ENCODE data around the gene DHX16.
A peak's percentile ranks its signal among the peaks of the same experiment; 100 is the strongest.
"Not testable (repeated sequence)": the region's sequence is repeated elsewhere in the genome, so short reads cannot be mapped to it uniquely, and the experiment has no call there.

Gene DHX16

GRCh38 chr6:30678964-30679726, 6.3 kb upstream of the DHX16 start:
- peak; percentile 91 for DNase-seq

GRCh38 chr6:30676660-30677285, 4.0 kb upstream of the DHX16 start:
- DNase-seq = no peak

- DNase-seq = no peak
Observed at GRCh38 chr6:30670760-30671527, 1.9 kb downstream of the DHX16 start.

GRCh38 chr6:30666300-30666699, 6.5 kb downstream of the DHX16 start:
- DNase-seq = not testable (repeated sequence)

GRCh38 chr6:30664994-30665767, 7.6 kb downstream of the DHX16 start:
- no peak for DNase-seq

GRCh38 chr6:30657922-30658321, 14.9 kb downstream of the DHX16 start:
- DNase-seq = not testable (repeated sequence)

- no peak for DNase-seq
Observed at GRCh38 chr6:30657454-30657853, 15.4 kb downstream of the DHX16 start.

GRCh38 chr6:30656513-30656912, 16.3 kb downstream of the DHX16 start:
- DNase-seq = no peak

- DNase-seq = no peak
Observed at GRCh38 chr6:30655743-30656094, 17.1 kb downstream of the DHX16 start.

- no peak for DNase-seq
Observed at GRCh38 chr6:30654798-30655742, 17.7 kb downstream of the DHX16 start.

- DNase-seq = no peak
Observed at GRCh38 chr6:30651143-30651542, 21.7 kb downstream of the DHX16 start.

- DNase-seq = peak; percentile 72
Observed at GRCh38 chr6:30647242-30648116, 25.3 kb downstream of the DHX16 start.

GRCh38 chr6:30646450-30647241, 26.2 kb downstream of the DHX16 start, which contains the start of gene C6orf136:
TSS of gene C6orf136 (plus strand) at chr6:30647133. CDS start at chr6:30647232, 99 bp downstream.
- peak; percentile 92 for DNase-seq

GRCh38 chr6:30645989-30646388, 26.8 kb downstream of the DHX16 start:
- no peak for DNase-seq

GRCh38 chr6:30644769-30645168, 28.0 kb downstream of the DHX16 start:
- DNase-seq = no peak

- no peak for DNase-seq
Observed at GRCh38 chr6:30643656-30644055, 29.1 kb downstream of the DHX16 start.

- DNase-seq = no peak
Observed at GRCh38 chr6:30641048-30641447, 31.8 kb downstream of the DHX16 start.

GRCh38 chr6:30640481-30640880, 32.3 kb downstream of the DHX16 start:
- no peak for DNase-seq

GRCh38 chr6:30635834-30636233, 37.0 kb downstream of the DHX16 start:
- no peak for DNase-seq

Data from activated CD4-positive, alpha-beta T cell treated with anti-CD3 and anti-CD28 coated beads for 1 hour (primary cell).